NT2/D1 (cell line): ENCODE measurements around the gene NAV2.

ENCODE experiments used
- SUZ12 ChIP-seq: IDR thresholded peaks from 2 replicates; pipeline ENCODE4 v1.6.1; 2011; ENCODE audit not compliant: insufficient read length, insufficient read depth; ENCODE audit errors: extremely low read depth
- YY1 ChIP-seq: IDR thresholded peaks from 2 replicates; pipeline ENCODE4 v1.6.1; 2011; ENCODE audit not compliant: insufficient read length, insufficient read depth
- ZNF274 ChIP-seq: IDR thresholded peaks from 2 replicates; pipeline ENCODE4 v1.6.1; 2011; ENCODE audit warnings: mild to moderate bottlenecking, low read depth, low read length

DNA sequence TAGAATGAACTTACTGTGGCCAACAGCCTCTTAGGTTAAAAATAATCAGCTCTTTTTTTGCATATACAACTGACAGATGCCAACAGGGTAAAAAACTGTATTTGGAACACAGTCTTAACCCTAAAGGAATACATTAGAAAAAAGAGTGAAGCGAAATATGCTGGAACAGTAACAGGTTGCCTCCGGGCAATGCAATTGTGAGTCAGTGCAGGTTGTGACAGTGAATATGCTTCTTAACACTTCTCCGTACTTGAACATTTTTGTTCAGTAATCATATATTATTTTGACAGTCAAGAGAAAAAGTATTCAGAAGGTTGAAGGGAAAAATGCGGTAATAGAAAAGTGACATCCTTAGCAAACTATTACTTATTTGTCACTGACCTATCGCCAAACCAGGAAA is 349.1 kb downstream of the NAV2 start:
- no peak for TF ChIP-seq YY1
- TF ChIP-seq ZNF274, result no peak
- TF ChIP-seq SUZ12, result no peak
